Superior temporal gyrus (tissue), 1 donor: Measurements from ENCODE around the gene NFX1.
A peak's percentile ranks its signal among the peaks of the same experiment; 100 is the strongest.

Experiments
- DNase-seq: peaks from one replicate; pipeline ENCODE4 v3.0.0-alpha.2; 2016; ENCODE audit errors: extremely low spot score

NFX1 gene

GRCh38 chr9:33267151-33267767 is 23.1 kb upstream of the NFX1 start:
- no peak for DNase-seq

GRCh38 chr9:33270146-33270545 is 20.2 kb upstream of the NFX1 start:
- no peak for DNase-seq

- DNase-seq: no peak
Observed at GRCh38 chr9:33272061-33272460, 18.3 kb upstream of the NFX1 start.

- no peak for DNase-seq
Observed at GRCh38 chr9:33273266-33273971, 16.9 kb upstream of the NFX1 start.

GRCh38 chr9:33273972-33274328 is 16.4 kb upstream of the NFX1 start:
- DNase-seq: no peak

- no peak for DNase-seq
Observed at GRCh38 chr9:33277484-33277883, 12.8 kb upstream of the NFX1 start.

- DNase-seq: no peak
Observed at GRCh38 chr9:33285502-33285901, 4.8 kb upstream of the NFX1 start.

- DNase-seq: peak; percentile 85
Observed at GRCh38 chr9:33287087-33287490, 3.2 kb upstream of the NFX1 start.

- no peak for DNase-seq
Observed at GRCh38 chr9:33288235-33288634, 2.1 kb upstream of the NFX1 start.

- DNase-seq: no peak
Observed at GRCh38 chr9:33288828-33289483, 1.4 kb upstream of the NFX1 start.

- no peak for DNase-seq
Observed at GRCh38 chr9:33289496-33289895, 820 bp upstream of the NFX1 start.

- DNase-seq: no peak
Observed at GRCh38 chr9:33289936-33290246, 425 bp upstream of the NFX1 start.

GRCh38 chr9:33291031-33291397 is 698 bp downstream of the NFX1 start:
- no peak for DNase-seq

- no peak for DNase-seq
Observed at GRCh38 chr9:33291901-33292300, 1.6 kb downstream of the NFX1 start.

GRCh38 chr9:33293782-33294181 is 3.5 kb downstream of the NFX1 start:
- DNase-seq: no peak

GRCh38 chr9:33294670-33295432 is 4.5 kb downstream of the NFX1 start:
- no peak for DNase-seq

- no peak for DNase-seq
Observed at GRCh38 chr9:33295571-33295970, 5.3 kb downstream of the NFX1 start.

GRCh38 chr9:33297432-33297831 is 7.1 kb downstream of the NFX1 start:
- DNase-seq: peak; percentile 40

- no peak for DNase-seq
Observed at GRCh38 chr9:33300546-33300945, 10.2 kb downstream of the NFX1 start.

- no peak for DNase-seq
Observed at GRCh38 chr9:33304362-33304761, 14.0 kb downstream of the NFX1 start.

GRCh38 chr9:33306037-33306436 is 15.7 kb downstream of the NFX1 start:
- no peak for DNase-seq

- DNase-seq: no peak
Observed at GRCh38 chr9:33307067-33307466, 16.8 kb downstream of the NFX1 start.

GRCh38 chr9:33309903-33310302 is 19.6 kb downstream of the NFX1 start:
- no peak for DNase-seq
